ENCODE measurements around the gene PCF11.

GRCh38 chr11:83185767-83186166 lies 28.8 kb downstream of the PCF11 start:
- TF ChIP-seq CTCF (IDR thresholded peaks at IDR 0.05) (no peak), POLR2A (IDR thresholded peaks at IDR 0.05) (no peak)

Measured in adrenal gland (tissue), 5 donors.